HT1080 (cell line): ENCODE results near the gene MYCBP. TPM values are rescaled to one million over a fixed set of nuclear protein-coding genes. Genes with fewer than 3 reads are reported as not detected.
"Not testable (repeated sequence)": the region's sequence is repeated elsewhere in the genome, so short reads cannot be mapped to it uniquely, and the experiment has no call there.

Experiments used
- DNase-seq: peaks from one replicate; pipeline ENCODE4 v3.0.0-alpha.2; 2015; ENCODE audit warnings: low read depth
- total RNA-seq: library from RNA; depleted of rRNA; stranded (reverse); fragments of >200 nt; shearing (Covaris generic); gene quantifications from 2 replicates; pipeline ENCODE4 v1.2.3, GENCODE V29; 2014

Gene MYCBP
- total RNA-seq, 1 experiment from 2014 or later = 24.4 TPM

GRCh38 chr1:38867208-38867607, 5.9 kb downstream of the MYCBP start:
- DNase-seq = no peak

- no peak for DNase-seq
Observed at GRCh38 chr1:38865112-38865715, 7.9 kb downstream of the MYCBP start.

- DNase-seq = no peak
Observed at GRCh38 chr1:38860454-38860795, 12.7 kb downstream of the MYCBP start.

- peak; percentile 96 for DNase-seq
Observed at GRCh38 chr1:38859561-38860453, 13.3 kb downstream of the MYCBP start, which contains the start of gene RRAGC. Gene RRAGC (minus strand): TSS chr1:38859772. CDS start chr1:38859646, 126 bp downstream.

GRCh38 chr1:38858833-38859560, 14.2 kb downstream of the MYCBP start:
- peak; percentile 51 for DNase-seq

GRCh38 chr1:38852780-38853179, 20.4 kb downstream of the MYCBP start:
- no peak for DNase-seq

GRCh38 chr1:38848071-38848470, 25.1 kb downstream of the MYCBP start:
- DNase-seq = no peak

- no peak for DNase-seq
Observed at GRCh38 chr1:38846210-38846609, 26.9 kb downstream of the MYCBP start.

- not testable (repeated sequence) for DNase-seq
Observed at GRCh38 chr1:38845088-38845487, 28.1 kb downstream of the MYCBP start.

GRCh38 chr1:38840281-38840680, 32.9 kb downstream of the MYCBP start:
- DNase-seq = no peak

GRCh38 chr1:38839363-38839762, 33.8 kb downstream of the MYCBP start:
- DNase-seq = no peak

GRCh38 chr1:38836316-38836715, 36.8 kb downstream of the MYCBP start:
- DNase-seq = not testable (repeated sequence)

GRCh38 chr1:38834937-38835827, 38.0 kb downstream of the MYCBP start:
- DNase-seq = peak; percentile 73

GRCh38 chr1:38834221-38834782, 38.8 kb downstream of the MYCBP start:
- DNase-seq = no peak

- DNase-seq = no peak
Observed at GRCh38 chr1:38833146-38833545, 40.0 kb downstream of the MYCBP start.

- no peak for DNase-seq
Observed at GRCh38 chr1:38832370-38832734, 40.8 kb downstream of the MYCBP start.

GRCh38 chr1:38831731-38832369, 41.3 kb downstream of the MYCBP start:
- no peak for DNase-seq

GRCh38 chr1:38829368-38829767, 43.8 kb downstream of the MYCBP start:
- no peak for DNase-seq

GRCh38 chr1:38827318-38827717, 45.8 kb downstream of the MYCBP start:
- no peak for DNase-seq

GRCh38 chr1:38826886-38827285, 46.3 kb downstream of the MYCBP start:
- no peak for DNase-seq
